H9 (cell line): ENCODE measurements around the gene WSB2. TPM values are rescaled to one million over a fixed set of nuclear protein-coding genes. Genes with fewer than 3 reads are reported as not detected.

ENCODE experiments used
- DNase-seq: peaks from one replicate; pipeline ENCODE4 v3.0.0-alpha.2; 2017
- H2AFZ ChIP-seq: one replicate; pipeline ENCODE4 v1.6.1; 2013; ENCODE audit warnings: mild to moderate bottlenecking, low read length, control low read depth, moderate library complexity
- H2AK5ac ChIP-seq: 2 replicates; pipeline ENCODE4 v1.6.1; 2013; ENCODE audit warnings: low read length, control low read depth, mixed read lengths; ENCODE audit not compliant: insufficient read length
- H2BK120ac ChIP-seq: one replicate; pipeline ENCODE4 v1.6.1; 2013; ENCODE audit warnings: low read depth, mild to moderate bottlenecking, low read length, control low read depth, inconsistent platforms; ENCODE audit not compliant: poor library complexity, severe bottlenecking
- H2BK12ac ChIP-seq: 2 replicates; pipeline ENCODE4 v1.6.1; 2013; ENCODE audit warnings: low read length, control low read depth, mixed read lengths, low read depth; ENCODE audit not compliant: insufficient read length
- H2BK15ac ChIP-seq: 2 replicates; pipeline ENCODE4 v1.6.1; 2013; ENCODE audit warnings: low read depth, low read length, control low read depth
- H2BK20ac ChIP-seq: one replicate; pipeline ENCODE4 v1.6.1; 2013; ENCODE audit warnings: low read depth, mild to moderate bottlenecking, low read length, control low read depth, inconsistent platforms; ENCODE audit not compliant: poor library complexity, severe bottlenecking
- H2BK5ac ChIP-seq: 2 replicates; pipeline ENCODE4 v1.6.1; 2013; ENCODE audit warnings: low read length, control low read depth, mixed read lengths; ENCODE audit not compliant: insufficient read length
- H3K14ac ChIP-seq: 2 replicates; pipeline ENCODE4 v1.6.1; 2013; ENCODE audit warnings: low read length, control low read depth; ENCODE audit not compliant: insufficient read depth
- H3K18ac ChIP-seq: 2 replicates; pipeline ENCODE4 v1.6.1; 2013; ENCODE audit warnings: low read depth, mild to moderate bottlenecking, mixed read lengths, low read length, control low read depth; ENCODE audit not compliant: insufficient read length
- H3K23ac ChIP-seq: 2 replicates; pipeline ENCODE4 v1.6.1; 2013; ENCODE audit warnings: low read length, control low read depth, mixed read lengths, low read depth; ENCODE audit not compliant: insufficient read length
- H3K23me2 ChIP-seq: 2 replicates; pipeline ENCODE4 v1.6.1; 2013; ENCODE audit warnings: low read depth, mild to moderate bottlenecking, mixed read lengths, low read length, control low read depth; ENCODE audit not compliant: insufficient read length, poor library complexity, severe bottlenecking
- H3K27ac ChIP-seq: 2 replicates; pipeline ENCODE4 v1.5.1; 2013; ENCODE audit warnings: low read length, control low read depth, mixed read lengths, low read depth; ENCODE audit not compliant: insufficient read length
- H3K27me3 ChIP-seq: 2 replicates; pipeline ENCODE4 v1.6.1; 2013; ENCODE audit warnings: low read length, control low read depth, inconsistent platforms; ENCODE audit not compliant: insufficient read depth
- H3K4ac ChIP-seq: 2 replicates; pipeline ENCODE4 v1.6.1; 2013; ENCODE audit warnings: low read depth, mild to moderate bottlenecking, control low read depth, inconsistent platforms, low read length, moderate library complexity
- H3K4me1 ChIP-seq: 2 replicates; pipeline ENCODE4 v1.6.1; 2013; ENCODE audit warnings: low read length, control low read depth, inconsistent platforms; ENCODE audit not compliant: insufficient read depth
- H3K4me2 ChIP-seq: 2 replicates; pipeline ENCODE4 v1.6.1; 2013; ENCODE audit warnings: low read length, control low read depth, mixed read lengths; ENCODE audit not compliant: insufficient read length, insufficient read depth
- H3K56ac ChIP-seq: 2 replicates; pipeline ENCODE4 v1.6.1; 2013; ENCODE audit warnings: low read depth, mild to moderate bottlenecking, mixed read lengths, low read length, control low read depth; ENCODE audit not compliant: insufficient read length
- H3K79me1 ChIP-seq: 2 replicates; pipeline ENCODE4 v1.6.1; 2013; ENCODE audit warnings: low read depth, mild to moderate bottlenecking, moderate library complexity, low read length, control low read depth, inconsistent platforms; ENCODE audit not compliant: insufficient read depth, poor library complexity, severe bottlenecking
- H3K79me2 ChIP-seq: 2 replicates; pipeline ENCODE4 v1.6.1; 2013; ENCODE audit warnings: low read length, control low read depth, inconsistent platforms; ENCODE audit not compliant: insufficient read depth
- H3K9ac ChIP-seq: 2 replicates; pipeline ENCODE4 v1.6.1; 2013; ENCODE audit warnings: low read length, control low read depth, mixed read lengths; ENCODE audit not compliant: insufficient read length; ENCODE audit errors: extremely low read depth
- H3K9me3 ChIP-seq: one replicate; pipeline ENCODE4 v1.6.1; 2013; ENCODE audit warnings: low read depth, low read length, inconsistent platforms; ENCODE audit not compliant: control insufficient read depth
- H3T11ph ChIP-seq: one replicate; pipeline ENCODE4 v1.6.1; 2013; ENCODE audit warnings: mild to moderate bottlenecking, low read length, control low read depth, inconsistent platforms
- H4K20me1 ChIP-seq: one replicate; pipeline ENCODE4 v1.6.1; 2013; ENCODE audit not compliant: control insufficient read depth, insufficient read length, insufficient read depth
- H4K5ac ChIP-seq: 2 replicates; pipeline ENCODE4 v1.6.1; 2013; ENCODE audit warnings: low read depth, mild to moderate bottlenecking, mixed read lengths, low read length, control low read depth; ENCODE audit not compliant: insufficient read length
- H4K8ac ChIP-seq: replicated peaks from 2 replicates; pipeline ENCODE4 v1.6.1; 2013; ENCODE audit warnings: low read length, control low read depth, mixed read lengths, low read depth; ENCODE audit not compliant: insufficient read length
- H4K91ac ChIP-seq: 2 replicates; pipeline ENCODE4 v1.6.1; 2013; ENCODE audit warnings: low read depth, mild to moderate bottlenecking, moderate library complexity, mixed read lengths, low read length, control low read depth; ENCODE audit not compliant: insufficient read length
- H3K27ac Mint-ChIP-seq, 3 experiments: 2 replicates in 2 of 3; 3 replicates in 1 of 3; pipeline ENCODE4 v1.8.0; 2020 to 2021; ENCODE audit warnings: mixed read lengths in 3 of 3, mild to moderate bottlenecking in 1 of 3, moderate library complexity in 1 of 3
- H3K27me3 Mint-ChIP-seq: 2 replicates; pipeline ENCODE4 v1.8.0; 2021; ENCODE audit warnings: low read depth, mild to moderate bottlenecking, moderate library complexity, mixed read lengths
- H3K36me3 Mint-ChIP-seq, 3 experiments: 2 replicates in 2 of 3; 3 replicates in 1 of 3; pipeline ENCODE4 v1.8.0; 2020 to 2021; ENCODE audit warnings: low read depth in 3 of 3, mixed read lengths in 3 of 3; ENCODE audit not compliant: insufficient read depth in 1 of 3
- H3K4me1 Mint-ChIP-seq, 2 experiments: 2 replicates each; pipeline ENCODE4 v1.8.0; 2020; ENCODE audit warnings: mixed read lengths in 2 of 2
- H3K4me3 Mint-ChIP-seq, 2 experiments: 2 replicates in 1 of 2; 3 replicates in 1 of 2; pipeline ENCODE4 v1.8.0; 2020 to 2021; ENCODE audit warnings: mild to moderate bottlenecking in 2 of 2, mixed read lengths in 2 of 2, moderate library complexity in 1 of 2
- H3K9me3 Mint-ChIP-seq, 2 experiments: 2 replicates in 1 of 2; 3 replicates in 1 of 2; pipeline ENCODE4 v1.8.0; 2020; ENCODE audit warnings: mild to moderate bottlenecking in 2 of 2, mixed read lengths in 2 of 2, moderate library complexity in 1 of 2
- WGBS: extraction: QIAGEN DNeasy Blood & Tissue Kit; methylation state at CpG from one replicate; pipeline ENCODE4 v1.1.7; 2013; ENCODE audit warnings: missing lambda C conversion rate, low lambda C conversion rate, mixed read lengths; ENCODE audit not compliant: insufficient read length; ENCODE audit errors: extremely low coverage; 5-methylcytosine and 5-hydroxymethylcytosine counted together
- total RNA-seq: library from RNA; stranded (reverse); gene quantifications from 2 replicates; pipeline ENCODE4 v1.2.1, GENCODE V29; 2021
- TF ChIP-seq, protein P1 (sequence below): fragments of 200-600 bp; sonication (generic); conservative IDR thresholded peaks from 3 replicates; pipeline ENCODE4 v1.8.0; 2021; ENCODE audit warnings: antibody characterized with exemption, mild to moderate bottlenecking

Gene WSB2
- total RNA-seq, 1 experiment from 2014 or later: 58.6 TPM

DNA sequence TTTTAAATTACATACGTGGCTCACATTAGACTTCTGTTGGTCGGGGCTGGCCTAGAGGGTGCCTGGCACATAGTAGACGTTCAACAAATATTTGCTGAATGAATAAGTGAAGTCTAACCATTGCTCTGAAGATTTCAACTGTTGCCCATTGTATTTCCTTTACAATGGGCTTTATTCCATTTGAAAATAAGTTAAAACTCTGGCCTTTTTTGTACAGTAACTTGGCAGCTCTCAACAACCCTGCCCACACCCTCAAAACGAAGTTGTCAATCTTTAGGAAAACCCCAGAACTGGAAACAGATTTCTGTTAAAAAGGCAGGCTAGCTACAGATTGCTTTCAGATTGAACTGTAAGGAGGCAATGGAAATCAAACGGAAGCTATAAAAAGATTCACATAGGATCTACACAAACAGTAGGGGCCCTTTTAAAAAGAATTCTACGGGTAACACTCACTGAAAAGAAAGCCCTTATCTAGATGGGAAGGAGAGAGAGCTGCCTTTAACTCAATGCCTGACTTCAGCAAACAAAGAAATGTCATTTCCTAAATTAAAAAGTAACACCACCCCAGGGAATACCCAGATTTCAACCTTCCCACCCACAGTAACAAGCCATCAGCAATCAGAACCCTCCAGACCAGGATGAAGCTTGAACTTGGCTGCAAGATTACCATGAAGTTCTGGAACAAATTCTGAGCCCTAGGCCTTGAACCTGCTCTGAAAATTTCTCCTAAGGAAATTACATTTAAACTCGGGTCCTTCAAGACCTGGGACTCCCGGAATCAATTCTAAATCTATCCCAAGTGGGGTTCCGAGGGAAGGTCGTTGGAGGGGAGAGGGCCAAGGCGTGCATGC lies 1.4 kb downstream of the WSB2 start:
- no peaks in the 10 kb centered on the region for H4K20me1 ChIP-seq
- H3K23me2 ChIP-seq: peaks cover 24% of the 10 kb centered on the region
- H3K18ac ChIP-seq: no peak overlapping the region
- H3K9me3 Mint-ChIP-seq: no peaks in the 10 kb centered on the region
- no peak overlapping the region for H3T11ph ChIP-seq
- H2BK12ac ChIP-seq: no peak overlapping the region
- H3K4ac ChIP-seq: no peak overlapping the region
- H4K91ac ChIP-seq: no peak overlapping the region
- H3K4me1 Mint-ChIP-seq: peaks cover 37 to 40% of the 10 kb centered on the region in 2 experiments
- H3K14ac ChIP-seq: no peak overlapping the region
- H3K9me3 ChIP-seq: no peaks in the 10 kb centered on the region
- WGBS: no CpG with 5 or more reads among the region's 11 CpGs
- no peak overlapping the region for H3K27ac ChIP-seq
- H2AFZ ChIP-seq: no peak overlapping the region
- no peak overlapping the region for H3K56ac ChIP-seq
- H2BK120ac ChIP-seq: no peak overlapping the region
- H3K36me3 Mint-ChIP-seq: peaks cover 0 to 13% (median 0%) of the 10 kb centered on the region in 3 experiments; a peak in 2 of 7 replicates
- H3K9ac ChIP-seq: peak overlapping the region; percentile 24
- H3K79me1 ChIP-seq: peaks cover 3% of the 10 kb centered on the region
- no peak overlapping the region for H2BK5ac ChIP-seq
- peak overlapping the region; percentile 73 to 88 for H3K4me3 Mint-ChIP-seq
- H3K27me3 Mint-ChIP-seq: no peaks in the 10 kb centered on the region
- H3K4me2 ChIP-seq: peak overlapping the region; percentile 99
- peaks cover 2% of the 10 kb centered on the region; the same call in 1 of the 2 replicates for H3K79me2 ChIP-seq
- no peak overlapping the region for H4K8ac ChIP-seq
- H3K23ac ChIP-seq: no peak overlapping the region
- no peak overlapping the region for H4K5ac ChIP-seq
- H2BK20ac ChIP-seq: no peak overlapping the region
- H3K4me1 ChIP-seq: peaks cover 3% of the 10 kb centered on the region
- peak overlapping the region; percentile 65 to 90 (median 84); a peak in 6 of 7 replicates for H3K27ac Mint-ChIP-seq
- DNase-seq: no peak
- TF ChIP-seq, protein P1, sequence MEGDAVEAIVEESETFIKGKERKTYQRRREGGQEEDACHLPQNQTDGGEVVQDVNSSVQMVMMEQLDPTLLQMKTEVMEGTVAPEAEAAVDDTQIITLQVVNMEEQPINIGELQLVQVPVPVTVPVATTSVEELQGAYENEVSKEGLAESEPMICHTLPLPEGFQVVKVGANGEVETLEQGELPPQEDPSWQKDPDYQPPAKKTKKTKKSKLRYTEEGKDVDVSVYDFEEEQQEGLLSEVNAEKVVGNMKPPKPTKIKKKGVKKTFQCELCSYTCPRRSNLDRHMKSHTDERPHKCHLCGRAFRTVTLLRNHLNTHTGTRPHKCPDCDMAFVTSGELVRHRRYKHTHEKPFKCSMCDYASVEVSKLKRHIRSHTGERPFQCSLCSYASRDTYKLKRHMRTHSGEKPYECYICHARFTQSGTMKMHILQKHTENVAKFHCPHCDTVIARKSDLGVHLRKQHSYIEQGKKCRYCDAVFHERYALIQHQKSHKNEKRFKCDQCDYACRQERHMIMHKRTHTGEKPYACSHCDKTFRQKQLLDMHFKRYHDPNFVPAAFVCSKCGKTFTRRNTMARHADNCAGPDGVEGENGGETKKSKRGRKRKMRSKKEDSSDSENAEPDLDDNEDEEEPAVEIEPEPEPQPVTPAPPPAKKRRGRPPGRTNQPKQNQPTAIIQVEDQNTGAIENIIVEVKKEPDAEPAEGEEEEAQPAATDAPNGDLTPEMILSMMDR: no peak
- no peak overlapping the region for H2AK5ac ChIP-seq
- H3K27me3 ChIP-seq: no peaks in the 10 kb centered on the region
- no peak overlapping the region for H2BK15ac ChIP-seq
